ENCODE measurements around the gene CIBAR2. TPM values are rescaled to one million over a fixed set of nuclear protein-coding genes. Genes with fewer than 3 reads are reported as not detected.

The CIBAR2 gene
- total and polyA plus RNA-seq, 9 of the 15 experiments (the other 6 are each of a cell fraction or from before 2014, with no cell fraction given) = not detected

GRCh38 chr16:85151603-85152413, 39.5 kb upstream of the CIBAR2 start:
- Histone ChIP-seq H3K27ac (ENCODE audit: extremely low read depth, low read depth, low read length) (no peak overlapping the region), H3K79me2 (ENCODE audit: control insufficient read depth, insufficient read depth, low read length) (no peaks in the 10 kb centered on the region), H3K4me1 (replicated peaks in 1 of 2; ENCODE audit: control insufficient read depth in 2 of 2, insufficient read depth in 2 of 2, low read length in 2 of 2) (peaks cover 17 to 34% of the 10 kb centered on the region in 2 experiments; a peak in 4 of 5 replicates), H3K36me3 (ENCODE audit: control insufficient read depth, insufficient read depth, low read length) (no peaks in the 10 kb centered on the region), H2AFZ (ENCODE audit: low read depth, low read length) (peak overlapping the region; percentile 40), H4K20me1 (replicated peaks; ENCODE audit: control insufficient read depth, insufficient read depth, low read length) (peaks cover 22% of the 10 kb centered on the region), H3K9ac (ENCODE audit: insufficient read depth in 1 of 2, low read depth in 2 of 2, low read length in 2 of 2) (peak overlapping the region in 1 of 2 experiments; percentile 64; a peak in 2 of 4 replicates), H3K4me3 (no peak overlapping the region), H3K9me1 (ENCODE audit: control insufficient read depth, insufficient read depth, low read length) (no peaks in the 10 kb centered on the region), H3K4me2 (ENCODE audit: insufficient read depth, low read length) (no peak overlapping the region), H3K27me3 (ENCODE audit: control insufficient read depth in 2 of 2, insufficient read depth in 2 of 2, low read length in 2 of 2) (peaks cover 19 to 51% of the 10 kb centered on the region in 2 experiments), H3K9me3 (replicated peaks; ENCODE audit: control insufficient read depth, insufficient read depth, low read depth, low read length) (no peaks in the 10 kb centered on the region)
- in situ Hi-C loops (cut with MboI) = no loop called here
- peak; percentile 87 for ATAC-seq
- ChIA-PET POLR2A (interaction anchor here (0.6 to 1.4 kb wide), 5 partner anchors 8 to 417 kb away, joined by 3 to 4 read pairs (median 3); no protein-coding TSS in a partner anchor), CTCF (ENCODE audit: low intra/inter-chr PET ratio) (interaction anchor here (0.6 kb wide), 1 partner anchor 37 kb away, joined by 5 read pairs; no protein-coding TSS in a partner anchor)
- peak; percentile 74 to 92 (median 88) for DNase-seq (ENCODE audit: extremely low read depth in 1 of 4, low spot score in 3 of 4)
- BruUV-seq (replicated peaks) = no TSS peak
- 31% methylated on average over 23 of the region's 24 CpGs for WGBS (ENCODE audit: insufficient coverage, low coverage, missing lambda C conversion rate)
- FAIRE-seq = peak; percentile 52
- intact Hi-C loops (cut with micrococcal nuclease) = no loop called here
- no peak for TF ChIP-seq RFX7 (CRISPR knock-in tag; IDR thresholded peaks at IDR 0.05)
- no peak for TF ChIP-seq ZBTB2 (IDR thresholded peaks at IDR 0.05)
- no peak for TF ChIP-seq EP300 (IDR thresholded peaks at IDR 0.05; ENCODE audit: low read length)
- TF ChIP-seq DPF2 (IDR thresholded peaks at IDR 0.05) = peak; percentile 35; the same call in 1 of the 2 replicates
- TF ChIP-seq FIP1L1 (IDR thresholded peaks at IDR 0.05; ENCODE audit: low read depth, low read length, poor library complexity, severe bottlenecking) = no peak
- TF ChIP-seq RBM25 (IDR thresholded peaks at IDR 0.05; ENCODE audit: low read depth, low read length, severe bottlenecking) = no peak
- TF ChIP-seq ZFX (CRISPR knock-in tag; IDR thresholded peaks at IDR 0.05) = peak; percentile 42
- TF ChIP-seq GABPB2 (CRISPR knock-in tag; conservative IDR thresholded peaks at IDR 0.05) = no peak
- peak; percentile 81 for TF ChIP-seq ZBTB7A (IDR thresholded peaks at IDR 0.05; ENCODE audit: borderline replicate concordance, control insufficient read depth, low read depth, low read length)
- TF ChIP-seq MYNN (IDR thresholded peaks at IDR 0.05) = 0 out of 2 replicates have a peak, but pooled peaks have one; percentile 37
- no peak for TF ChIP-seq MYNN (CRISPR knock-in tag; IDR thresholded peaks at IDR 0.05)
- TF ChIP-seq EGR1 (conservative IDR thresholded peaks at IDR 0.05) = peak; percentile 71
- no peak for TF ChIP-seq MCM2 (IDR thresholded peaks at IDR 0.05; ENCODE audit: low read depth)
- 0 out of 2 replicates have a peak, but pooled peaks have one; percentile 15 for TF ChIP-seq NFE2 (IDR thresholded peaks at IDR 0.05; ENCODE audit: low read depth)
- no peak for TF ChIP-seq ZNF644 (tag; IDR thresholded peaks at IDR 0.05; ENCODE audit: low read depth)
- no peak for TF ChIP-seq ZNF274 (IDR thresholded peaks at IDR 0.05; ENCODE audit: borderline replicate concordance, low read depth, low read length)
- TF ChIP-seq TFAP4 (CRISPR knock-in tag; IDR thresholded peaks at IDR 0.05; ENCODE audit: borderline replicate concordance) = 0 out of 2 replicates have a peak, but pooled peaks have one; percentile 30
- peak; percentile 51; the same call in 1 of the 2 replicates for TF ChIP-seq JUND (IDR thresholded peaks at IDR 0.05; ENCODE audit: borderline replicate concordance, low read depth, low read length)
- TF ChIP-seq JUND (tag; IDR thresholded peaks at IDR 0.05; ENCODE audit: borderline replicate concordance, low read depth, low read length) = no peak; the same call in 2 of the 3 replicates
- TF ChIP-seq SMARCA5 (IDR thresholded peaks at IDR 0.05) = no peak
- TF ChIP-seq SMARCE1 (IDR thresholded peaks at IDR 0.05) = 0 out of 2 replicates have a peak, but pooled peaks have one; percentile 25

Data from K562 (cell line).